Measurements from ENCODE around the gene STUM. TPM values are rescaled to one million over a fixed set of nuclear protein-coding genes. Genes with fewer than 3 reads are reported as not detected.
"Not testable (repeated sequence)": the region's sequence is repeated elsewhere in the genome, so short reads cannot be mapped to it uniquely, and the experiment has no call there.

Gene STUM
- total RNA-seq, 1 experiment from 2014 or later: 0.37 TPM

- no peak for DNase-seq (ENCODE audit: unreplicated experiment)
- no peak overlapping the region for H3K27ac Mint-ChIP-seq (ENCODE audit: low read depth, unreplicated experiment)
- POLR2A ChIA-PET: no interaction called here
- intact Hi-C loops (cut with micrococcal nuclease): no loop called here
- TF ChIP-seq CTCF (IDR thresholded peaks at IDR 0.05; ENCODE audit: unreplicated experiment): no peak
- CTCF ChIA-PET: interaction anchor here (1.3 kb wide), 1 partner anchor 8 kb away, joined by 4 read pairs; no protein-coding TSS in a partner anchor
- no peaks in the 10 kb centered on the region for H3K36me3 Mint-ChIP-seq (ENCODE audit: insufficient read depth, unreplicated experiment)
- peaks cover 7% of the 10 kb centered on the region for H3K9me3 Mint-ChIP-seq (ENCODE audit: unreplicated experiment)
- BruUV-seq (replicated peaks): no TSS peak
- peaks cover 21% of the 10 kb centered on the region for H3K27me3 Mint-ChIP-seq (ENCODE audit: insufficient read depth, unreplicated experiment)
- H3K4me1 Mint-ChIP-seq (ENCODE audit: insufficient read depth, unreplicated experiment): peaks cover 37% of the 10 kb centered on the region
- H3K4me3 Mint-ChIP-seq (ENCODE audit: unreplicated experiment): no peak overlapping the region
These were observed 49.9 kb downstream of the STUM start for GRCh38 chr1:226598455-226598849.

GRCh38 chr1:226598955-226599354 lies 50.4 kb downstream of the STUM start:
- Mint-ChIP-seq H3K27me3 (ENCODE audit: insufficient read depth, unreplicated experiment) (peaks cover 17% of the 10 kb centered on the region), H3K4me1 (ENCODE audit: insufficient read depth, unreplicated experiment) (peaks cover 42% of the 10 kb centered on the region)
- H3K36me3 Mint-ChIP-seq (ENCODE audit: insufficient read depth, unreplicated experiment); POLR2A ChIA-PET; H3K4me3 Mint-ChIP-seq (ENCODE audit: unreplicated experiment); BruUV-seq (replicated peaks); DNase-seq (ENCODE audit: unreplicated experiment); intact Hi-C loops (cut with micrococcal nuclease); H3K9me3 Mint-ChIP-seq (ENCODE audit: unreplicated experiment); H3K27ac Mint-ChIP-seq (ENCODE audit: low read depth, unreplicated experiment): not testable (repeated sequence)
- CTCF ChIA-PET: interaction anchor here (0.6 to 1.1 kb wide), 2 partner anchors 14 to 51 kb away, joined by 3 read pairs; partner anchors contain the start of gene STUM

- intact Hi-C loops (cut with micrococcal nuclease): no loop called here
- POLR2A ChIA-PET: interaction anchor here (0.7 to 2.1 kb wide), 3 partner anchors 14 to 273 kb away, joined by 3 to 5 read pairs (median 4); partner anchors contain the start of gene PARP1
- H3K9me3 Mint-ChIP-seq (ENCODE audit: unreplicated experiment): peaks cover 7% of the 10 kb centered on the region
- no peak for TF ChIP-seq CTCF (IDR thresholded peaks at IDR 0.05; ENCODE audit: unreplicated experiment)
- H3K4me3 Mint-ChIP-seq (ENCODE audit: unreplicated experiment): no peak overlapping the region
- peaks cover 39% of the 10 kb centered on the region for H3K4me1 Mint-ChIP-seq (ENCODE audit: insufficient read depth, unreplicated experiment)
- H3K27ac Mint-ChIP-seq (ENCODE audit: low read depth, unreplicated experiment): no peak overlapping the region
- CTCF ChIA-PET: interaction anchor here (0.6 to 1.2 kb wide), 7 partner anchors 8 to 994 kb away, joined by 3 read pairs; partner anchors contain the start of gene STUM
- DNase-seq (ENCODE audit: unreplicated experiment): no peak
- H3K36me3 Mint-ChIP-seq (ENCODE audit: insufficient read depth, unreplicated experiment): no peaks in the 10 kb centered on the region
- BruUV-seq (replicated peaks): no TSS peak
- peaks cover 9% of the 10 kb centered on the region for H3K27me3 Mint-ChIP-seq (ENCODE audit: insufficient read depth, unreplicated experiment)
These were observed 51.2 kb downstream of the STUM start for GRCh38 chr1:226599636-226600238.

- intact Hi-C loops (cut with micrococcal nuclease): no loop called here
- TF ChIP-seq CTCF (IDR thresholded peaks at IDR 0.05; ENCODE audit: unreplicated experiment): no peak
- Mint-ChIP-seq H3K36me3 (ENCODE audit: insufficient read depth, unreplicated experiment) (no peaks in the 10 kb centered on the region), H3K27me3 (ENCODE audit: insufficient read depth, unreplicated experiment) (peaks cover 9% of the 10 kb centered on the region), H3K27ac (ENCODE audit: low read depth, unreplicated experiment) (peak overlapping the region; percentile 97), H3K9me3 (ENCODE audit: unreplicated experiment) (peaks cover 6% of the 10 kb centered on the region), H3K4me1 (ENCODE audit: insufficient read depth, unreplicated experiment) (peaks cover 39% of the 10 kb centered on the region), H3K4me3 (ENCODE audit: unreplicated experiment) (no peak overlapping the region)
- no TSS peak for BruUV-seq (replicated peaks)
- POLR2A ChIA-PET: interaction anchor here (0.6 to 2.1 kb wide), 4 partner anchors 15 to 272 kb away, joined by 3 to 5 read pairs (median 4); partner anchors contain the start of gene PARP1
- CTCF ChIA-PET: interaction anchor here (0.6 to 1.4 kb wide), 8 partner anchors 8 to 994 kb away, joined by 3 to 4 read pairs (median 3); no protein-coding TSS in a partner anchor
- DNase-seq (ENCODE audit: unreplicated experiment): no peak
These were observed 51.7 kb downstream of the STUM start for GRCh38 chr1:226600254-226600653.
